CD14-positive monocyte (primary cell): ENCODE data around the gene SLC50A1. TPM values are rescaled to one million over a fixed set of nuclear protein-coding genes. Genes with fewer than 3 reads are reported as not detected.

Experiments
- DNase-seq, 3 donors: peaks; one replicate each; pipeline ENCODE4 v3.0.0-alpha.2; 2011 to 2022
- H2AFZ ChIP-seq: 2 replicates; pipeline ENCODE4 v1.6.0; 2012; ENCODE audit warnings: mild to moderate bottlenecking, low read depth, low read length, inconsistent platforms; ENCODE audit not compliant: insufficient read depth, poor library complexity, severe bottlenecking
- H3K27ac ChIP-seq, 2 donors: 1 replicate in 1 of 2; 2 replicates in 1 of 2; pipeline ENCODE4 v1.5.1; 2012 to 2013; ENCODE audit warnings: low read length in 2 of 2, control low read depth in 1 of 2, inconsistent platforms in 1 of 2, low read depth in 1 of 2, mild to moderate bottlenecking in 1 of 2
- H3K27me3 ChIP-seq, 2 donors: one replicate each; pipeline versions ENCODE4 v1.6.0 to v1.6.1; 2011 to 2013; ENCODE audit warnings: low read length in 2 of 2; ENCODE audit not compliant: control insufficient read depth in 2 of 2, insufficient read depth in 2 of 2
- H3K36me3 ChIP-seq, 2 donors: replicated peaks in 1 of 2; 1 replicate in 1 of 2; 2 replicates in 1 of 2; pipeline versions ENCODE4 v1.5.1 to v1.6.1; 2012 to 2013; ENCODE audit warnings: low read length in 2 of 2, control low read depth in 1 of 2, inconsistent platforms in 1 of 2, mild to moderate bottlenecking in 1 of 2; ENCODE audit not compliant: insufficient read depth in 2 of 2, control insufficient read depth in 1 of 2
- H3K4me1 ChIP-seq, 2 donors: 1 replicate in 1 of 2; 2 replicates in 1 of 2; pipeline versions ENCODE4 v1.5.1 to v1.6.1; 2012 to 2013; ENCODE audit warnings: low read length in 2 of 2, control low read depth in 1 of 2, inconsistent platforms in 1 of 2, mild to moderate bottlenecking in 1 of 2, moderate library complexity in 1 of 2; ENCODE audit not compliant: insufficient read depth in 2 of 2, control insufficient read depth in 1 of 2
- H3K4me2 ChIP-seq: replicated peaks from 2 replicates; pipeline ENCODE3; 2012; ENCODE audit warnings: low read length, moderate library complexity, mild to moderate bottlenecking; ENCODE audit not compliant: poor library complexity, severe bottlenecking; ENCODE audit errors: extremely low read depth
- H3K4me3 ChIP-seq, 3 experiments: fragments of 200-600 bp in 1 of 3; sonication (generic) in 1 of 3; replicated peaks in 1 of 3; 1 replicate in 2 of 3; 2 replicates in 1 of 3; pipeline ENCODE4 v1.5.1; 2011 to 2013; ENCODE audit warnings: low read length in 3 of 3, mild to moderate bottlenecking in 3 of 3, control low read depth in 2 of 3, low read depth in 2 of 3, inconsistent platforms in 1 of 3, moderate library complexity in 1 of 3
- H3K79me2 ChIP-seq: 2 replicates; pipeline ENCODE4 v1.6.0; 2012; ENCODE audit warnings: mild to moderate bottlenecking, control low read depth, inconsistent platforms, low read length, moderate library complexity; ENCODE audit not compliant: insufficient read depth
- H3K9ac ChIP-seq: 2 replicates; pipeline ENCODE4 v1.6.0; 2017; ENCODE audit warnings: low read length, mild to moderate bottlenecking; ENCODE audit not compliant: insufficient read depth, poor library complexity, severe bottlenecking
- H3K9me3 ChIP-seq, 2 donors: replicated peaks in 1 of 2; 1 replicate in 1 of 2; 2 replicates in 1 of 2; pipeline versions ENCODE4 v1.5.1 to v1.6.1; 2012 to 2013; ENCODE audit warnings: low read length in 2 of 2, control low read depth in 1 of 2; ENCODE audit not compliant: control insufficient read depth in 1 of 2, insufficient read depth in 1 of 2
- H4K20me1 ChIP-seq: 2 replicates; pipeline ENCODE4 v1.6.0; 2012; ENCODE audit warnings: mild to moderate bottlenecking, low read length, control low read depth, moderate library complexity; ENCODE audit not compliant: insufficient read depth
- H3K27ac Mint-ChIP-seq, 7 donors: one replicate each; pipeline ENCODE4 v1.8.0; 2020; ENCODE audit warnings: mild to moderate bottlenecking in 7 of 7, mixed read lengths in 7 of 7, moderate library complexity in 6 of 7, inconsistent platforms in 2 of 7
- H3K27me3 Mint-ChIP-seq, 3 donors: one replicate each; pipeline ENCODE4 v1.8.0; 2021 to 2022; ENCODE audit warnings: low read depth in 3 of 3, mild to moderate bottlenecking in 3 of 3, mixed read lengths in 3 of 3, moderate library complexity in 3 of 3, inconsistent platforms in 1 of 3
- H3K36me3 Mint-ChIP-seq, 2 donors: one replicate each; pipeline ENCODE4 v1.8.0; 2020; ENCODE audit warnings: mixed read lengths in 2 of 2, inconsistent platforms in 1 of 2, mild to moderate bottlenecking in 1 of 2
- H3K4me1 Mint-ChIP-seq: one replicate; pipeline ENCODE4 v1.8.0; 2020; ENCODE audit warnings: mild to moderate bottlenecking, mixed read lengths
- H3K4me3 Mint-ChIP-seq, 2 donors: one replicate each; pipeline ENCODE4 v1.8.0; 2020; ENCODE audit warnings: mild to moderate bottlenecking in 2 of 2, mixed read lengths in 2 of 2, moderate library complexity in 1 of 2
- H3K9me3 Mint-ChIP-seq, 7 donors: one replicate each; pipeline ENCODE4 v1.8.0; 2020 to 2022; ENCODE audit warnings: mixed read lengths in 7 of 7, mild to moderate bottlenecking in 6 of 7, moderate library complexity in 6 of 7, inconsistent platforms in 2 of 7
- CTCF ChIP-seq: fragments of 200-600 bp; IDR thresholded peaks from one replicate; pipeline ENCODE4 v1.8.0; 2022; ENCODE audit warnings: antibody characterized with exemption, mild to moderate bottlenecking
- WGBS: methylation state at CpG from one replicate; pipeline ENCODE4 v1.1.5; 2013; ENCODE audit warnings: missing lambda C conversion rate; ENCODE audit not compliant: insufficient coverage; 5-methylcytosine and 5-hydroxymethylcytosine counted together
- intact Hi-C, 2 donors: fragments of 100-400 bp; cut with micrococcal nuclease; formaldehyde crosslinking; loops; one replicate each; pipeline versions ENCODE4 v1.15.0 to v1.15.1; 2023
- polyA plus RNA-seq, 3 donors: library from polyadenylated mRNA; depleted of rRNA in 1 of 3; unstranded in 2 of 3; stranded (reverse) in 1 of 3; fragments of 300-500 nt in 2 of 3; fragments of >200 nt in 1 of 3; fragmentation: Illumina TruSeq in 2 of 3; gene quantifications; 1 replicate in 2 of 3; 2 replicates in 1 of 3; pipeline ENCODE4 v1.2.3, GENCODE V29; 2012 to 2021

SLC50A1 gene
- polyA plus RNA-seq, 3 donors, result 40.0 to 50.8 (median 49.4) TPM

GRCh38 chr1:155181371-155182051 lies 45.9 kb downstream of the SLC50A1 start:
- peak overlapping the region in 1 of 7 donors; percentile 58 for H3K27ac Mint-ChIP-seq
- no peak overlapping the region for H3K4me3 Mint-ChIP-seq
- no peak overlapping the region for H3K4me3 ChIP-seq
- no peak overlapping the region for H3K27ac ChIP-seq
- DNase-seq, result no peak
- H3K36me3 Mint-ChIP-seq, result no peaks in the 10 kb centered on the region
- no peak for TF ChIP-seq CTCF
- H2AFZ ChIP-seq, result no peak overlapping the region
- no peaks in the 10 kb centered on the region for H3K79me2 ChIP-seq
- H3K27me3 ChIP-seq, result no peaks in the 10 kb centered on the region
- no peaks in the 10 kb centered on the region for H3K9me3 ChIP-seq
- peaks cover 2 to 9% (median 4%) of the 10 kb centered on the region in 3 donors for H3K27me3 Mint-ChIP-seq
- no peaks in the 10 kb centered on the region for H3K9me3 Mint-ChIP-seq
- no peak overlapping the region for H3K4me2 ChIP-seq
- H3K9ac ChIP-seq, result no peak overlapping the region
- no peaks in the 10 kb centered on the region for H4K20me1 ChIP-seq
- WGBS, result 99% methylated on average over 18 of the region's 18 CpGs
- peaks cover 34% of the 10 kb centered on the region for H3K4me1 Mint-ChIP-seq
- H3K36me3 ChIP-seq, result no peaks in the 10 kb centered on the region
- intact Hi-C loops, result no loop called here
- peaks cover 30 to 35% of the 10 kb centered on the region in 2 donors for H3K4me1 ChIP-seq

DNA sequence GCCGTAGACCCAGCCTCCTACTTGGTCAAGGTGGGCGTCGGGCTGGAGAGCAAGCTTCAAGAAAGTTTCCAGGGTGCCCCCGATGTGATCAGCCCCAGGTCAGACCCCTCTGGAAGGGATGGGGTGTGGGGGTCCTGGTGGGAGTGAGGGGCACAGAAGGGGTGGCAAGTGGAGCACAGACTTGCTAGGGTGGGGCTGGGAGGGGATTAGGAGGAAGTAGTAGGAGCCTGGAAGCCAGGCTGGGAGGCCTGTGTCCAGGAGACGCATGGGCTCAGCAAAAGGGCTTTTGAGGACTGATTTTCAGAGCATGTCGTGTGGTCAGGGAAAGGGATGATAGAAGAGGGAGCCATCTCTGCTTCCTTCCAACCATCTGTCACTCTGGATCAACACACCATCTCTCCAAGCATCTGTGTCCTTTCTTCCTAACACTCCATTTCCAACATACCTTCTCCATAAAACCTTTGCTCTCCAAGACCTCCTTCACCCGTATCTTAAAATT lies 46.4 kb downstream of the SLC50A1 start:
- no peaks in the 10 kb centered on the region for H3K9me3 Mint-ChIP-seq

More for the DNA sequence above, 46.4 kb downstream of the SLC50A1 start:
- Histone ChIP-seq H3K36me3 (no peaks in the 10 kb centered on the region), H3K4me3 (no peak overlapping the region), H3K27me3 (no peaks in the 10 kb centered on the region), H4K20me1 (no peaks in the 10 kb centered on the region), H3K4me1 (peaks cover 30 to 35% of the 10 kb centered on the region in 2 donors), H2AFZ (no peak overlapping the region), H3K79me2 (no peaks in the 10 kb centered on the region), H3K9me3 (no peaks in the 10 kb centered on the region), H3K4me2 (no peak overlapping the region), H3K27ac (no peak overlapping the region), H3K9ac (no peak overlapping the region)
- peaks cover 2 to 12% (median 4%) of the 10 kb centered on the region in 3 donors for H3K27me3 Mint-ChIP-seq
- TF ChIP-seq CTCF, result no peak
- intact Hi-C loops, result no loop called here
- H3K36me3 Mint-ChIP-seq, result no peaks in the 10 kb centered on the region
- H3K27ac Mint-ChIP-seq, result peak overlapping the region in 2 of 7 donors; percentile 25 to 38
- no peak overlapping the region for H3K4me3 Mint-ChIP-seq
- peaks cover 29% of the 10 kb centered on the region for H3K4me1 Mint-ChIP-seq
- DNase-seq, result no peak
- 100% methylated on average over 5 of the region's 7 CpGs for WGBS
